Daoy (cell line): ENCODE measurements around the gene TUBGCP2. TPM values are rescaled to one million over a fixed set of nuclear protein-coding genes. Genes with fewer than 3 reads are reported as not detected.
"Not testable (repeated sequence)": the region's sequence is repeated elsewhere in the genome, so short reads cannot be mapped to it uniquely, and the experiment has no call there.

Experiments used
- DNase-seq: peaks from one replicate; pipeline ENCODE4 v3.0.0-alpha.2; 2015; ENCODE audit warnings: low read depth
- total RNA-seq: library from RNA; depleted of rRNA; stranded (reverse); fragments of >200 nt; shearing (Covaris generic); gene quantifications from 2 replicates; pipeline ENCODE4 v1.2.3, GENCODE V29; 2014

Gene TUBGCP2
- total RNA-seq, 1 experiment from 2014 or later: 19.8 TPM

- DNase-seq: no peak
These were observed 42.4 kb downstream of the TUBGCP2 start for GRCh38 chr10:133266056-133266795.

DNA sequence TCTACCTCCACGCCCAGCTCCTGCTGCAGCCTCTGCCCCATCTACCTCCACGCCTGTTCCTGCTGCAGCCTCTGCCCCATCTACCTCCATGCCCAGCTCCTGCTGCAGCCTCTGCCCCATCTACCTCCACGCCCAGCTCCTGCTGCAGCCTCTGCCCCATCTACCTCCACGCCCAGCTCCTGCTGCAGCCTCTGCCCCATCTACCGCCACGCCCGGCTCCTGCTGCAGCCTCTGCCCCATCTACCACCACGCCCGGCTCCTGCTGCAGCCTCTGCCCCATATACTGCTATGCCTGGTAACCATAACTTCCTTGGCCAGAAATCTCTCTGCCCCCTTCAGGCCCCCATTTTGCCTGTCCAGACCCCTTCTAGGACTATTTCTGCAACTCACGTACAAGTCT lies 43.6 kb downstream of the TUBGCP2 start:
- DNase-seq: not testable (repeated sequence)

GRCh38 chr10:133264461-133264860 lies 44.2 kb downstream of the TUBGCP2 start:
- DNase-seq: no peak

DNA sequence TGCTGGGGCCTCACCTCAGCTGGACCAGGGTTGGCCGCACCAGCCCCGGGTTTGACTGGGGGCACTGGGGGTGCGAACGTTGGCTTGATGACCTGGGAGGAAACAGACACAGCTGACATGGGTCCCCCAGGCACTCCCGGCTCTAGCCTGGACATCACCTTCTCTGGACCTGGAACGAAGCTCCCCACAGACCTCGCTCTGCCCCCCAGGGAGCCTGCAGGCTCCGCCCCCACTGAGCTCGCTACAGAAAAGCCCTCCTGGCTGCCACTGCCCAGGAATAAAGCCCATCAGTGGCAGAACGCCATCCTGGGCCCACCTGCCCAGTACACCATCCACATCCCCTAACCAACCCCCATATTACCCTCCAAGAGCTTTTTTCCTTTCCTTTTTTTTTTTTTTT lies 45.0 kb downstream of the TUBGCP2 start:
- no peak for DNase-seq

GRCh38 chr10:133262696-133263095 lies 46.0 kb downstream of the TUBGCP2 start:
- DNase-seq: no peak

GRCh38 chr10:133261726-133262325 lies 46.8 kb downstream of the TUBGCP2 start:
- peak; percentile 74 for DNase-seq

GRCh38 chr10:133260895-133261725 lies 47.6 kb downstream of the TUBGCP2 start:
- peak; percentile 47 for DNase-seq

- no peak for DNase-seq
These were observed 49.1 kb downstream of the TUBGCP2 start for GRCh38 chr10:133259602-133259989.

- DNase-seq: peak; percentile 98
These were observed 49.7 kb downstream of the TUBGCP2 start for GRCh38 chr10:133258818-133259601.

DNA sequence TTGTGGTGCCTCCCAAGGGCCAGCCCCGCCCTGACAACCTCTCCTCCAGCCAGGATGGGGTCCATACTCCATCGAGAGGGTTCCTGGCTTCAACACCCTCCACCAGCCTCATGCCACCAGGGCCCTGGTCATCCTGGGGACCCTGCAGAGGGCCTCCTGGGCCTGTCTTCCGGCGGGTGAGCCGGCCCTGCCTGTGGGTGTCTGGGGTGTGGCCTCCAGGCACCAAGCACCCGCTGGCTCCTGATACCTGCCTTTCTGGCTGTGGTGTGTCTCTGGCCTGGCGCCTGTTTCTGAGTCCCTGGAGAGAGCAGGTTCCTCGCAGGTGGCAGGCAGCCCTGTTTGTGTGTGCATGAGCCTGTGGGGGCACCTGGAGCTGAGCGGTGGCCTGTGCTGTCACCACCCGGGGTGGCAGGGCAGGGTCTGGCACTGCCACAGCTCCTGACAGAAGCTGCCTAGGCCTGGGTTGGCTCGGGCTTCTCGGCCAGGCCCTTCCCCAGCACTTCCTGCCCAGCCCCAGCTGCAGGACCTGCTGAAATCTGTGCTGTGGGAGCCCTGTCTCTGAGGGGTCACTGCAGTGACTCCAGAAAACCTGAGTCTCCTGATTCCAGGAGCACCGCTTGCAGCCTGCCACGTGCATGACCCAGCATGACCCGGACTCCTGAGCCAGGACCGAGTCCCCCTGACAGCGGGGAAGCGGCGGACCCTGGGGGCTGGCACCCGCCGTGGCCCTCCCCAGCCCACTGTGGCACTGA lies 50.4 kb downstream of the TUBGCP2 start:
- no peak for DNase-seq

- peak; percentile 24 for DNase-seq
These were observed 51.1 kb downstream of the TUBGCP2 start for GRCh38 chr10:133257489-133258065.

DNA sequence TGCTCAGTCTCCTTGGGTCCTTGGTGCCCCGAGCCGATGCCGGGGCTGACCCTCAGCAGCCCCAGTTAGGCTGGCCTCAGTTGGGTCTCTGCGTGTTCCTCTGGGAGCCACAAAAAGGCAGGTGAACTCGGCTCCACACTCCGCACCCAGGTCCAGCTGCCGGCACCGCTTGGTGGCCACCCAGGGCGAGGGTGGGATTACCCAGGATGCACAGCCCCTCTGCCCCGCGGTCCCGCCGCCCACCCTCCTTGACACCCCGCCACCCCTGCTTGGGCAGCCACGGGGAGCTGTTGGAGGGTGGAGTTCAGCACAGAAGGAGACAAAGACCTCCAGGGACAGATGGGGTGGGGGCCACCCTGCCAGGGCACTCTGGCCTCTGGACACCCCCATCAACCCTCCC lies 53.3 kb downstream of the TUBGCP2 start:
- no peak for DNase-seq

- DNase-seq: no peak
These were observed 54.1 kb downstream of the TUBGCP2 start for GRCh38 chr10:133254421-133255120.

DNA sequence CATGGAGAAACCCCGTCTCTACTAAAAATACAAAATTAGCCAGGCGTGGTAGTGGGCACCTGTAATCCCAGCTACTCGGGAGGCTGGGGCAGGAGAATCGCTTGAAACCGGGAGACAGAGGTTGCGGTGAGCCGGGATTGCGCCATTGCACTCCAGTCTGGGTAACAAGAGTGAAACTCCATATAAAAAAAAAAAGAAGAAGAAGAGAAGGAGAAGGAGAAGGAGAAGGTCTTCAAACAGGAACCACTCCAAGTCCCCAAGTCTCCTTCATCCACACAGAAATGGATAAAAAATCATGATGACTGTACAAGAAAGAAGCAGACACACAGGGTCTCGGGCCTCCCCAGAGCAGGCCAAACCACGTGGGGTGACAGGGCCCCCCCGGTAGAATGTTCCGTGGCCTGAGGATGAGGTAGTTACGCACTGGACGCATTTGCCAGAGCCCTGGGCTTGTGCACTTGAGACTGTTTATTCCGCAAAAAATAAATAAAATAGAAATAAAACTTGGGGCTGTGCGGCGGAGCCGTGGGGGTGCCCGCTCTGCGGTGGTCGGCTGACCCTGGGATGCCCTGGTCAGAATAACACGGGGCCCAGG lies 55.2 kb downstream of the TUBGCP2 start:
- no peak for DNase-seq

DNA sequence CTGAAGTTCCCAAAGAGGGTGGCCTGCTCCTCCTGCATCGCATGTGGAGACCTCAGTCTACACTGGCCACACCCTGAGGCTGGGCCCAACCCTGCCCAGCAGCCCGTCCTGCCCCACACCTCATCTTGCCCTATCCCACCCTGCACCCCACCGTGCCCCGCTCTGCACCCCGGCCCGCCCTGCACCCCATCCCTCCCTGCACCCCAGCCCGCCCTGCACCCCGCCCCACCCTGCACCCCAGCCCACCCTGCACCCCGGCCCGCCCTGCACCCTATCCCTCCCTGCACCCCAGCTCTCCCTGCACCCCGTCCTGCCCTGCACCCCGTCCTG lies 56.5 kb downstream of the TUBGCP2 start:
- DNase-seq: no peak

GRCh38 chr10:133251388-133252222 lies 57.1 kb downstream of the TUBGCP2 start:
- no peak for DNase-seq

GRCh38 chr10:133249975-133250754 lies 58.5 kb downstream of the TUBGCP2 start:
- no peak for DNase-seq
